HepG2 (cell line): Measurements from ENCODE around the gene MAB21L4.

Experiments used
- CTCF ChIP-seq: sonication (generic); formaldehyde crosslinking; IDR thresholded peaks from 2 replicates; pipeline ENCODE4 v1.5.0; 2020; ENCODE audit warnings: mild to moderate bottlenecking, missing genetic modification reagents, moderate library complexity
- FOSL1 ChIP-seq: sonication (generic); formaldehyde crosslinking; IDR thresholded peaks from 2 replicates; pipeline ENCODE4 v1.9.0; 2021; ENCODE audit warnings: missing genetic modification reagents, borderline replicate concordance

DNA sequence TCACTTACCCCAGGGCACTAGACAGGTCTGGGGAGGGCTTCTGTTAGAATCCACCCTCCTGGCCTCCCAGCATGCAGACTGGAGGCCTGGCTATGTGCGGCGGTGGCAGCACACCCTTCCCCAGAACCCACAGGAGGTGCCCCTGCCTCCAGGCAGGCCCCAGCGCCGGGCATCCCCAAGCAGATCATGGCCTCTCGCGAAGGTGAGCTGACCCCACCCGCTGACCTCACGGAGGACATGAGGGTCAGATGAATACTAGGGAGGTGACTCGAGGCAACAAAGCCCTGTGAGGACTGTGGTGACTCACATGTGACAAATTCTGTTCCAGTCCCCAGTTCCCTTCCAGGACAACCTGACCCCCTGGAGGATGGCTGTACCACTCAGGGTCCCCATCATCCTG, 1.9 kb downstream of the MAB21L4 start:
- TF ChIP-seq CTCF (CRISPR knock-in tag): no peak
- TF ChIP-seq FOSL1 (CRISPR knock-in tag): no peak
